ENCODE results near the gene NOL8.

GRCh38 chr9:92310562-92310961 lies 14.6 kb downstream of the NOL8 start:
- TF ChIP-seq CTCF (IDR thresholded peaks at IDR 0.05): no peak
- no peak for TF ChIP-seq POLR2A (IDR thresholded peaks at IDR 0.05)

All from testis (tissue), 2 donors.